PC-9 (cell line): ENCODE data around the gene ZNF516.

ENCODE experiments used
- CTCF ChIP-seq: fragments of 200-600 bp; sonication (generic); conservative IDR thresholded peaks from 2 replicates; pipeline ENCODE4 v1.6.1; 2017; ENCODE audit warnings: mixed run types, antibody characterized with exemption, mild to moderate bottlenecking, moderate library complexity
- EZH2 ChIP-seq: fragments of 200-600 bp; sonication (generic); IDR thresholded peaks from 2 replicates; pipeline ENCODE4 v1.8.0; 2017; ENCODE audit warnings: antibody characterized with exemption, low read depth

GRCh38 chr18:76456018-76456750, 38.9 kb downstream of the ZNF516 start:
- TF ChIP-seq CTCF (no peak), EZH2 (no peak)
